ENCODE data around the gene HSF4.

The HSF4 gene

DNA sequence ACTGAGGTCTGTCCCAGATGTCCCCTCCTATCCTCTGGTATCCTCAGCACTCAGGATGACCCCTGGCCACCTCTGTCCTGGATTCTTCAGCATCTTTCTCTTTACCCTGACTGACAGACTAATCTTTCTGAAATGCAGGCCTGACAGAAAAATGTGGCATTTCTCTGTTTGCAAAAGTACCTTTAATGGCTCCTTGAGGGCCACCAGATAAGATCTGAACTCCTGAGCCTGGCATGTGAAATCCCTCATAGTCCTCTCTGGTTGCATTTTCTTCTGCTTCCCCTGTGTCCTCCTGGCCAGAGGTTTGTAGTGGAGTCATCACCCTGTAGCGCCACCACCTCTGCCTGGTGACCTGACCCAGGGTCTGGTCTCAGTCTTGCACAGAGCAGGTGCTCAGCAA is 32.3 kb downstream of the HSF4 start:
- Mint-ChIP-seq H3K9me3 (no peaks in the 10 kb centered on the region), H3K27ac (ENCODE audit: low read depth) (peak overlapping the region; percentile 83), H3K4me3 (no peak overlapping the region), H3K27me3 (no peaks in the 10 kb centered on the region), H3K36me3 (ENCODE audit: insufficient read depth) (peaks cover 14% of the 10 kb centered on the region), H3K4me1 (peaks cover 54% of the 10 kb centered on the region)
- DNase-seq (ENCODE audit: low spot score in 2 of 2) (no peak), ATAC-seq (replicated peaks; ENCODE audit: extremely low read depth, poor library complexity, severe bottlenecking) (no peak)

DNA sequence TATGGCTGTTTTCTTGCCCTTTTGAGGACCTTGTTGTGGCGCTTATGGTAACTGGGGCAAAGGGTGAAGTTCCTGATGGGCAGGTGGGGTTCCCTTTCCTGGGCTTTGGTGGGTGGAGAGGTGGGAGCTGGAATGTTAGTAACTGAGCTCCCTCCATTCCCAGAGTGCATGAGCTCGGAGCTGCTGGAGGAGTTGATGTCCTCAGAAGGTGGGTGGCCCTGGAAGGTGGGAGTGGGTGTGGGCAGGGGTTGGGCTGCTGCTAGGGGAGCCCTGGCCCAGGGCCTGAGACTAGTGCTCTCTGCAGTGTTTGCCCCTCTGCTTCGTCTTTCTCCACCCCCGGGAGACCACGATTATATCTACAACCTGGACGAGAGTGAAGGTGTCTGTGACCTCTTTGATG is 33.2 kb downstream of the HSF4 start:
- Mint-ChIP-seq H3K4me3 (no peak overlapping the region), H3K9me3 (no peaks in the 10 kb centered on the region), H3K27ac (ENCODE audit: low read depth) (no peak overlapping the region), H3K4me1 (peaks cover 48% of the 10 kb centered on the region), H3K36me3 (ENCODE audit: insufficient read depth) (peaks cover 14% of the 10 kb centered on the region), H3K27me3 (no peaks in the 10 kb centered on the region)
- DNase-seq (ENCODE audit: low spot score in 2 of 2) (no peak), ATAC-seq (replicated peaks; ENCODE audit: extremely low read depth, poor library complexity, severe bottlenecking) (no peak)

DNA sequence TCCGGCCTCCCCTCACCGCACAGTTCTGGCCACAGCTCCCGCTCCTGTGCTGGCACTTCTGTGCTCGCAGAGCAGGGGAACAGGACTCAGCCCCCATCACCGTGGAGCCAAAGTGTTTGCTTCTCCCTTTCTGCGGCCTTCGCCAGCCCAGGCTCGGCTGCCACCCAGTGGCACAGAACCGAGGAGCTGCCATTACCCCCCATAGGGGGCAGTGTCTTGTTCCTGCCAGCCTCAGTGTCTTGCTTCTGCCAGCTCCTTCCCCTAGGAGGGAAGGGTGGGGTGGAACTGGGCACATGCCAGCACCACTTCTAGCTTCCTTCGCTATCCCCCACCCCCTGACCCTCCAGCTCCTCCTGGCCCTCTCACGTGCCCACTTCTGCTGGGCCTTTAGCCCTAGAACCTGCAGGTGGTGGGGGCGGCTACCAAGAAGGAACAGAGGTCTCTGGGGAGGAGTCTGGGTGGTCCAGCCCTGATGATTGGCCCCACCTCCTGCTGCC is 33.7 kb downstream of the HSF4 start:
- peaks cover 16% of the 10 kb centered on the region for H3K36me3 Mint-ChIP-seq (ENCODE audit: insufficient read depth)
- peaks cover 42% of the 10 kb centered on the region for H3K4me1 Mint-ChIP-seq
- no peak for DNase-seq (ENCODE audit: low spot score in 2 of 2)
- H3K9me3 Mint-ChIP-seq, result no peaks in the 10 kb centered on the region
- no peak overlapping the region for H3K4me3 Mint-ChIP-seq
- H3K27ac Mint-ChIP-seq (ENCODE audit: low read depth), result no peak overlapping the region
- H3K27me3 Mint-ChIP-seq, result no peaks in the 10 kb centered on the region
- no peak for ATAC-seq (replicated peaks; ENCODE audit: extremely low read depth, poor library complexity, severe bottlenecking)

DNA sequence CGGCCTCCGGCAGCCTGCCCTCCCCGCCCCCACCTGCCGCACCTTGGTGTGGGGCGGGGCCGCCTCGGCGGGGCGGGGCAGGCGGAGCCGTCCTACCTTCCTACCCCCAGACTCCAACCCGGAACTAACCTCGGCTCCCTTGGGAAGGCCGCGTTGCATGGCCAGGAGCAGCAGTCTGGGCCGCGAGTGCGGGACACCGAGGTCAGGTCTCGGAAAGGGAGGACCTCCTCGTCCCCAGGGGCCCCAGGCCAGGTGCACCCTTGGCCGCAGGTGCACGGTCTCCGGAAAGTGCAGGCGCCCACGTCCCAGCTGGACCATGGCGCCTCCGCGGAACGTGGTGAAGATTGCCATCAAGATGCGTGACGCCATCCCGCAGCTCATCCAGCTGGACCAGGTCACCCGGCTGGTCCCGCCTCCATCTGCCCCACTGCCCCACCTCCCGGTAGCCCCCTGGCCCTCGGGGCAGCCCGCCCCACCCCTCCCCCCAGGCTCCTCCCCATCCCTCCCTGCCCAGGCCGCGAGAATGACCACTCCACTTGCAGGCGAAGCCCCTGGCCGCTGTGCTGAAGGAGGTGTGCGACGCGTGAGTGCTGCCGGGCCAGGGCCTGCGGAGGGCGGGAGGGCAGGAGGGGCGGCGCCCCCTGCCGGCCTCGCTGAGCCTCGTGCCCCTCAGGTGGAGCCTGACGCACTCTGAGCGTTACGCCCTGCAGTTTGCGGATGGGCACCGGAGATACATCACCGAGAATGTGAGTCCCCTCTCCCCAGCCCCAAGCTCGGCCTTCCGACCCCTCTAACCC is 34.7 kb downstream of the HSF4 start, which contains the start of gene ELMO3:
TSS of gene ELMO3 (plus strand) at position 121 of the 797 bp plus-strand sequence. CDS start at position 317, 196 bp downstream.
- Mint-ChIP-seq H3K27ac (ENCODE audit: low read depth) (no peak within 1 kb of the TSS), H3K27me3 (no peaks in the 10 kb centered on the region), H3K4me3 (no peak within 1 kb of the TSS), H3K9me3 (no peaks in the 10 kb centered on the region), H3K4me1 (peaks cover 33% of the 10 kb centered on the region), H3K36me3 (ENCODE audit: insufficient read depth) (peaks cover 16% of the 10 kb centered on the region)
- no peak for DNase-seq (ENCODE audit: low spot score in 2 of 2)
- no peak for ATAC-seq (replicated peaks; ENCODE audit: extremely low read depth, poor library complexity, severe bottlenecking)

DNA sequence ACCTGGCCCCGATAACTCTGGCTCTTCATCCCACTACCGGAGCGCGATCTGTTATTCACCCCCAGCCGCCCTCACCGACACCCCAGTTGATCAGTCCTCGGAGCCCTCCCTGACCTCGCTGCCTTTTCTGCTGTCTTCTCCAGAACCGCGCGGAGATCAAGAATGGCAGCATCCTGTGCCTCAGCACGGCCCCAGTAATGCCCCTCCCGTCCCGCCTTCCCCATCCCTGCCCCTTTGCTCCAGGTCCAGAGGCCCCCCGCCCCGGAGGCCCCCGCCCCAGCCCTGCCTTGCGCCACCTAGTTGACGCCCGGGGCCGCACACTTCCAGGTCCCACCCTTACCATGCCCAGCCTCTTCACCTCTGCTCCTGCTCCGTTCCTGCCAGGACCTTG is 35.3 kb downstream of the HSF4 start:
- peaks cover 16% of the 10 kb centered on the region for H3K36me3 Mint-ChIP-seq (ENCODE audit: insufficient read depth)
- H3K4me3 Mint-ChIP-seq, result no peak overlapping the region

DNA sequence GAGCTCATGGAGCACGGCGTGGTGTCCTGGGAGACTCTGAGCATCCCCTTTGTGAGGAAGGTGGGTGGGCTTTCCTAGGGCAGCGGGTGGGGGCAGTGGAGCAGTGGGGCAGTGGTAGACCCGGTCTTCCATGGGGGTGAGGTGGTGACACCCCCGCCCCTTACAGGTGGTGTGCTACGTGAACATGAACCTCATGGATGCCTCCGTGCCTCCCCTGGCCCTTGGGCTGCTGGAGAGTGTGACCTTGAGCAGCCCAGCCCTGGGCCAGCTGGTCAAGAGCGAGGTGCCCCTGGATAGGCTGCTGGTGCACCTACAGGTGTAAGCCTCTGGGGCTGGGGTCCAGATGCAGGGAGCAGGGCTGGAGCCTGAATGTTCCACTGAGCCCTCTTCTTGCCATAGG is 35.9 kb downstream of the HSF4 start:
- DNase-seq (ENCODE audit: low spot score in 2 of 2) (no peak), ATAC-seq (replicated peaks; ENCODE audit: extremely low read depth, poor library complexity, severe bottlenecking) (no peak)
- H3K27me3 Mint-ChIP-seq, result no peaks in the 10 kb centered on the region
- no peak overlapping the region for H3K27ac Mint-ChIP-seq (ENCODE audit: low read depth)
- no peaks in the 10 kb centered on the region for H3K9me3 Mint-ChIP-seq
- H3K4me3 Mint-ChIP-seq, result no peak overlapping the region
- peaks cover 17% of the 10 kb centered on the region for H3K36me3 Mint-ChIP-seq (ENCODE audit: insufficient read depth)
- peaks cover 29% of the 10 kb centered on the region for H3K4me1 Mint-ChIP-seq

More for the DNA sequence above, 35.3 kb downstream of the HSF4 start:
- Mint-ChIP-seq H3K27me3 (no peaks in the 10 kb centered on the region), H3K9me3 (no peaks in the 10 kb centered on the region), H3K27ac (ENCODE audit: low read depth) (no peak overlapping the region), H3K4me1 (peaks cover 31% of the 10 kb centered on the region)
- no peak for ATAC-seq (replicated peaks; ENCODE audit: extremely low read depth, poor library complexity, severe bottlenecking)
- no peak for DNase-seq (ENCODE audit: low spot score in 2 of 2)

DNA sequence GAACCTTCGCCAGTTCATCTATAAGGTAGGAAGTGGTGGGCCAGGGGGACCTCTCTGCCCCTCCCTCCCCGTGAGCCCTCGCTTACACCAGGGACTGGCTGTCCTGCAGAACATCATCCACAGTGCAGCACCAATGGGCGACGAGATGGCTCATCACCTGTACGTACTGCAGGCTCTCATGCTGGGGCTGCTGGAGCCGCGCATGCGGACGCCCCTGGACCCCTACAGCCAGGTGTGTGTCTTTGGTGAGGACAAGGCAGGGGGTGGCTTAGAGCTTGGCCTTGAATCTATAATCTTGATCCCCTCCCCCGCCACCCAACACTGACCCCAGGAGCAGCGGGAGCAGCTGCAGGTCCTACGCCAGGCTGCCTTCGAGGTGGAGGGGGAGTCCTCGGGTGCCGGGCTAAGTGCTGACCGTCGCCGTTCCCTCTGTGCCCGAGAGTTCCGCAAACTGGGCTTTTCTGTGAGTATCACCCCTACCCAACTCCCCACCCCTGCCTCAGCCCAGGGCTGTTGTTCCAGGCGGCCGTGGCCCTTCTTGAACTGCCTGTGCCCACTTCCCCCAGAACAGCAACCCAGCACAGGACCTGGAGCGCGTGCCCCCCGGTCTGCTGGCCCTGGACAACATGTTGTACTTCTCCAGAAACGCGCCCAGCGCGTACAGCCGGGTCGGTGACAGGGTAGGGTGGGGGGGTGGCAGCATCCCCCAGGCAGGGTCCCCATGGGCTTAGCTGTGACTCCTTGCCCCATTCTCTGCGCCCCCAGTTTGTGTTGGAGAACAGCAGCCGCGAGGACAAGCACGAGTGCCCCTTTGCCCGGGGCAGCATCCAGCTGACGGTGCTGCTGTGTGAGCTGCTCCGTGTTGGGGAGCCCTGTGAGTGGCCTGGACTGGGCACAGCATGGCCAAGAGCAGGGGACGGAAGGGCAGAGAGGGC is 37.1 kb downstream of the HSF4 start:
- H3K9me3 Mint-ChIP-seq, result no peaks in the 10 kb centered on the region
- peaks cover 13% of the 10 kb centered on the region for H3K36me3 Mint-ChIP-seq (ENCODE audit: insufficient read depth)
- ATAC-seq (replicated peaks; ENCODE audit: extremely low read depth, poor library complexity, severe bottlenecking), result no peak
- no peak overlapping the region for H3K4me3 Mint-ChIP-seq
- no peak for DNase-seq (ENCODE audit: low spot score in 2 of 2)
- H3K27me3 Mint-ChIP-seq, result no peaks in the 10 kb centered on the region
- H3K27ac Mint-ChIP-seq (ENCODE audit: low read depth), result no peak overlapping the region
- peaks cover 17% of the 10 kb centered on the region for H3K4me1 Mint-ChIP-seq

DNA sequence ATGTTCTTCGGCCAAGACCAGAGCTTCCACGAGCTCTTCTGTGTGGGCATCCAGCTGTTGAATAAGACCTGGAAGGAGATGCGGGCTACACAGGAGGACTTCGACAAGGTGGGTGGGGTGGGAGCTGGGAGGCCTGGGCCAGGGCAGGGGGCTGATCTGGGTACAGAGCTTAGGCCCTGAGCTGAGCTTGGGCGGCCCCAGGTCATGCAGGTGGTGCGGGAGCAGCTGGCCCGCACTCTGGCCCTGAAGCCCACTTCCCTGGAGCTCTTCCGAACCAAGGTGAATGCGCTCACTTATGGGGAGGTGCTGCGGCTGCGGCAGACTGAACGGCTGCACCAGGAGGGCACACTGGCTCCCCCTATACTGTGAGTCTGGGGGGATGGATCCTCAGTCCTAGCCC is 37.9 kb downstream of the HSF4 start:
- ATAC-seq (replicated peaks; ENCODE audit: extremely low read depth, poor library complexity, severe bottlenecking) (no peak), DNase-seq (ENCODE audit: low spot score in 2 of 2) (no peak)
- H3K27me3 Mint-ChIP-seq, result no peaks in the 10 kb centered on the region
- H3K27ac Mint-ChIP-seq (ENCODE audit: low read depth), result no peak overlapping the region
- no peak overlapping the region for H3K4me3 Mint-ChIP-seq
- peaks cover 13% of the 10 kb centered on the region for H3K4me1 Mint-ChIP-seq
- H3K36me3 Mint-ChIP-seq (ENCODE audit: insufficient read depth), result peaks cover 13% of the 10 kb centered on the region
- no peaks in the 10 kb centered on the region for H3K9me3 Mint-ChIP-seq

DNA sequence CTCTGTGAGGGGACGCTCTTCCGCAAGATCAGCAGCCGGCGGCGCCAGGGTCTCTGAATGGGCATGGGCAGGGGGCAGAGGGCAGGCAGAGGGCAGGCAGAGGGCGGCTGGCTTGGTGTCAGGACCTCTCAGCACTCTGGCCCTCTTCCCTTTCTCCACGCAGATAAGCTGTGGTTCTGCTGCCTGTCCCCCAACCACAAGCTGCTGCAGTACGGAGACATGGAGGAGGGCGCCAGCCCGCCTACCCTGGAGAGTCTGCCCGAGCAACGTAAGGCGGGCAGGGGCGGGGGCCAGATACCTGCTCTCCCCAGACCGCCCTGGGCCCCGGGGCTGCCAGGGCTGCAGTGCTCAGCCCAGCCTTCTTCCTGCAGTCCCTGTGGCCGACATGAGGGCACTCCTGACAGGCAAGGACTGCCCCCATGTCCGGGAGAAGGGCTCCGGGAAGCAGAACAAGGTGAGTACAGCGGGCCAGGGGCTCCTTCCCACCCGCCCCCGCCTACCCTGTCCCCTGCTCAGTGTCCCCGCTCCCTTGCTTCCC is 38.5 kb downstream of the HSF4 start:
- Mint-ChIP-seq H3K9me3 (no peaks in the 10 kb centered on the region), H3K36me3 (ENCODE audit: insufficient read depth) (peaks cover 13% of the 10 kb centered on the region), H3K4me1 (peaks cover 12% of the 10 kb centered on the region), H3K4me3 (no peak overlapping the region), H3K27me3 (no peaks in the 10 kb centered on the region), H3K27ac (ENCODE audit: low read depth) (no peak overlapping the region)
- DNase-seq (ENCODE audit: low spot score in 2 of 2) (no peak), ATAC-seq (replicated peaks; ENCODE audit: extremely low read depth, poor library complexity, severe bottlenecking) (no peak)

DNA sequence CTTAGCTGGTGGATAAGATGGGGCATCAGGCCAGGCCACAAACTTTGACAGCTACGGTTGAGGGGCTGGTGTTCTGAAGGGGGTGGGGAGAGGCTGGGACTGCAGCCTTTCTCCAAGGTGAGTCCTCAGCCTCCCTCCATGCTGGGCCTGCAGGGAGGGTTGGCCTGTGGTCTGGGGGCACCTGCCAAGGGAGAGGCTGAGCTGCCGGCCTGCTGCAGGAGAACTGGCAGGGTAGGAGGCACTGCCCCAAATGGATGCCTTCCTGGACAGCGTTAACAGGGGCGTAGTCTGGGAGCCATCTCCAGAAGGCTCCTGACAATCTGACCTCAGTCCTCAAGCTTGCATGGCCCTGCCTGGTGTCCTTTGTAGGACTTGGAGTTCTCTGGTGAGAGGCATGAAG is 39.5 kb downstream of the HSF4 start:
- H3K36me3 Mint-ChIP-seq (ENCODE audit: insufficient read depth), result peaks cover 8% of the 10 kb centered on the region
- H3K27ac Mint-ChIP-seq (ENCODE audit: low read depth), result no peak overlapping the region
- no peak overlapping the region for H3K4me3 Mint-ChIP-seq
- peaks cover 6% of the 10 kb centered on the region for H3K4me1 Mint-ChIP-seq
- DNase-seq (ENCODE audit: low spot score in 2 of 2) (no peak), ATAC-seq (replicated peaks; ENCODE audit: extremely low read depth, poor library complexity, severe bottlenecking) (no peak)
- H3K9me3 Mint-ChIP-seq, result no peaks in the 10 kb centered on the region
- no peaks in the 10 kb centered on the region for H3K27me3 Mint-ChIP-seq

DNA sequence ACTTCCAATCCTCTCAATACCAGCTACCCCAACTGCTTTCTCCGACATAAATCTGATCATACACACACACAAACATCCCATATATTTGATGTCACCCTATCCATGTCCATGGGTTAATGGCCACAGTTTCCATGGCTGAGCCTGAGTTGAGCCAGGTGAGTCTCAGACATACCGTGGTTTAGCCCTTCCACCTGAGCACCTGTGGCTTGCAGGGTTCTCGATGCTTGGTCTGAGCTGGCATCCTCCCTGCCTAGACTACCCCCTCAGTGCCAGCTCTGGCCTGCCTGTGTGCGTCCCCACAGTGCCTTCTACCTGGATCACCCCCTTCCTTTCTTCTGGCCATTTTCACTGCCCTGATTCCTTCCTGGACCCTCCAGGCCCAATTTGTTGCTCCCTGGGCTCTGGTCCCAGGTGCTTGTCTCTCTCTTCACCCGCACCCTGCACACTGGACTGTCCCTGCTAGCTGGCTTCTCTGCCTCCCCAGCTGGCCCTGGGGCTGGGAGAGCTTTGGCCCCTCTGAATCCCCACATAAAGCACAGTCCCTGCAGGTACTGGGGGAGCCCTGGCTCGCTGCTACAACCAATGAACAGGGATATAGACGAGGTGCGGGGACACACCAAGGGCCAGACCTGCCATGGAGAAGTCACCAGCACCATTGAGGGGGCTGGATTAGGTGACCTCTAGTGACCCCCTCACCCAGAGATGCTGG is 41.7 kb downstream of the HSF4 start:
- no peak for ATAC-seq (replicated peaks; ENCODE audit: extremely low read depth, poor library complexity, severe bottlenecking)
- Mint-ChIP-seq H3K27ac (ENCODE audit: low read depth) (peak overlapping the region; percentile 50), H3K9me3 (no peaks in the 10 kb centered on the region), H3K4me3 (no peak overlapping the region), H3K36me3 (ENCODE audit: insufficient read depth) (peaks cover 4% of the 10 kb centered on the region), H3K4me1 (no peaks in the 10 kb centered on the region), H3K27me3 (no peaks in the 10 kb centered on the region)
- no peak for DNase-seq (ENCODE audit: low spot score in 2 of 2)

DNA sequence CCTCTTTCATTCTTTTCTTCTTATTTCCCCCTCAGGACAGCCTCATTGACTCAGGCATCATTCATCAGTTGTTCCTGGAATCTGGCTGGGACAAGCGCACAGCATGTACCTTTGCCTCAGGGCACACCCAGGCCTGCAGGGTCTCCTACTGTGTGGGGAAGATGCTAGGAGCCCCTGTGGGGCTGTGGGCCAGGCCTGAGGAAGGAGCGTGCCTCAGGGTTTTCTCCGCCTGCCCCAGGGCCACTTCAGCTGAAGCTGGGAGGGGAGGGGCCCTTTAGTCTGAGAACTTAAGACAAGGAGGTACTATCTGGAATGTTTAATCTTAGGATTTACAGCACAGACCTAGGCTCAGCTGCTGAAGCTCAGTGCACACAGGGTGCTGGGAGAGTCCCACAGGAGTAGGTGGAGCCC is 42.3 kb downstream of the HSF4 start:
- ATAC-seq (replicated peaks; ENCODE audit: extremely low read depth, poor library complexity, severe bottlenecking) (no peak), DNase-seq (ENCODE audit: low spot score in 2 of 2) (no peak)
- Mint-ChIP-seq H3K9me3 (no peaks in the 10 kb centered on the region), H3K4me3 (no peak overlapping the region), H3K27me3 (no peaks in the 10 kb centered on the region), H3K27ac (ENCODE audit: low read depth) (peak overlapping the region; percentile 50), H3K4me1 (no peaks in the 10 kb centered on the region), H3K36me3 (ENCODE audit: insufficient read depth) (peaks cover 4% of the 10 kb centered on the region)

Measured in central memory CD8-positive, alpha-beta T cell (primary cell).